Superior temporal gyrus (tissue), 1 donor: ENCODE results near the gene AVEN.

Experiments used
- DNase-seq: peaks from one replicate; pipeline ENCODE4 v3.0.0-alpha.2; 2016; ENCODE audit errors: extremely low spot score

AVEN gene

DNA sequence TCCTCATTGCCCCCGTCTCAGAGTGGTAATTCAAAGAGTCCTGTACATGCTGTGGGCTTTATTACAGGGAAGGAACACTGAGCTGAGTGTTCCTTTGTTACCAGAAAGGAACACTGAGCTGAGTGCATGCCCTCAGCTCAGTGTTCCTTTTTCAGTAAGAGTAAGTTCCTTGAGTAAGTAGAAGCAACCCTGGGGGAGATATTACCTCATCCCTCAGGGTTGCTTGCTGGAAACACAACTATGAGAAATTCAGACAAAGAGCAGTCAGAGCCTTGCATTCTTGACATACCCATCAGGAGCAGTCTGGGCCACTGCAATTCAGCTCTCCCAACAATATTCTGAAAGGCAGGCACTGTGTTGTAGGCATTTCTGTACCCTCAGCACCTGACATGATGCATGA is 53.7 kb downstream of the AVEN start:
- DNase-seq: no peak

GRCh38 chr15:33982516-33982915 is 56.5 kb downstream of the AVEN start:
- DNase-seq: no peak

- no peak for DNase-seq
Observed at GRCh38 chr15:33980159-33980558, 58.8 kb downstream of the AVEN start.

DNA sequence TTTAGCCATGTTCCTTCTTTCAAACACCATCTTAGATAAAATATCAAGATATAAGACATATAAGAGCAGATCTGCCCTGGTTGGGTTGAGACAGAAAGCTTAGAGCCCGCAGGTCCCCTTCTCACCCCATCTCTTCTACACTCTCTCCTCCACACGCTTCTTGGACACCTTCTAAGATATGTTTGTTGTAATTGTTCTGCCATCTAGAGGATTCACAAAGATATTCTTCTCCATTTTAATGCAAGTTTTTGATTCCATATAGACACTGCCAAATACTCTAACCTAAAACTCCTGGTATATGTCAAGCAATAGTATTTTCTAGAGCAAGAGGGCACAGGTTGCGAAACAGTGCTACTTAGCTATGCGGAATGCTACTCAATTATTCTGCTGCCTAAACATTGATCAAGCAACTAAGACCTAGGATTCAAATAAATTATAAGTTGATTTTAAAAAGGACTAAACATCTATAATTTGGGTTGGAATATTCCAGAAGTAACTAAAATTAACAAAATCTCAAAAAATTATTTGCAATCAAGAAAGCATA is 63.9 kb downstream of the AVEN start:
- peak; percentile 34 for DNase-seq

DNA sequence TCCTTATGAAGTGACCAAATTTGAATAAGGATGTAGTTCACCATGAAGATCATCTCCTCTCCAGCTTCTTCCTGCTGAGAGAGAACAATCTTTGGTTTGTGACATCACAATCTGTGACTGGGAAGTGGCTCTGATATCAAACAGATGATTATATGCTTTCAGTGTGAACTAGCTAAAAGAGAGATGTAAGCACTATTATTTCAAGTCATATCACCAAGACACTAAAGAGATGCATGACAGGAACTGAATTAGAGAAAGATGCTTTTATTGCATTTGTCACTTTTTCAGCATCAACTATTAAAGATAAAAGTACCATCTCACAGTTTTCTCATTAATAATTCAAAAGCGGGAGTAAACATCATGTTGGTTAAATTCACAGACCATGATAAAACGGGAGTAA is 67.2 kb downstream of the AVEN start:
- peak; percentile 19 for DNase-seq

- no peak for DNase-seq
Observed at GRCh38 chr15:33968821-33969220, 70.2 kb downstream of the AVEN start.

- DNase-seq: peak; percentile 34
Observed at GRCh38 chr15:33968224-33968623, 70.8 kb downstream of the AVEN start, which contains the start of gene CHRM5. Gene CHRM5, plus strand, starts transcription at chr15:33968497. Its CDS starts 94,221 bp downstream, at chr15:34062718.

- DNase-seq: no peak
Observed at GRCh38 chr15:33964665-33965040, 74.4 kb downstream of the AVEN start.

DNA sequence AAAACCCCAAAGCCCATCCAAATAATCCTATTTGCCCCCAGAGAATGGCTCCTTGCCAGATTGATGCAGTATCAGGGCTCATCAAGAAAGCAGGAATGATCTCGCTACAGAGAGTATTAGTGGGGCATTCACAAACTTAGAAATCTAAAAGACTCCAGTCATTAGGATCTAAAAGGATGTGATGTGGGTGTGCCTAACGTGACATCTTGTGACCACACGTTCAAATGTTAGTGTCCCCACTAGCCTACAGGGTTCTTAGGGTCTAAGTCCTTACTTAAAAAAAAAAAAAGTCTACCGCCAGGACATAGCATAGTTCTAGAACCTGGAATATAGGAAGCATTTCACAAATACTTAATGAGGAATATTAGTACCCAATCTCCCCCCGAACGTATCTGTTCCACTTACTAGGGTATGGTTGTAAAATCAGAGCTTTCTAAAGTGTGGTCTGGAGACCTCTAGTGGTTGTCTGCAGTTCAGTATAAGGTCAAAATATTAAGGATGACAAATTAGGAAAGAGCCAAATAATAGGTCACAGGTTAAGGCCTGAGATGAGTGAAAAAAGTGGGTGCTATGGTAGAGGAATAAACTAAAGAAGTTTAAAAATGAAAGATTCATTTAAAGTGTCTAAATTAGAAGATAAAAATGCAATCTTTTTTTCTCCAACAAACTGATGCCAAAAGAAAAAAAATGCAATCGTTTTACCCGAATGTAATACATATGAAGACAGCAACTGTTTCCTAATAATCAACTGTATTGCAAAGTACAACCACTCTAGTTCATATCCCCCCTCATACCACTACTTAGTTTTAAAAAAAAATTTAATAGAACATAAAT is 75.0 kb downstream of the AVEN start:
- peak; percentile 38 for DNase-seq

DNA sequence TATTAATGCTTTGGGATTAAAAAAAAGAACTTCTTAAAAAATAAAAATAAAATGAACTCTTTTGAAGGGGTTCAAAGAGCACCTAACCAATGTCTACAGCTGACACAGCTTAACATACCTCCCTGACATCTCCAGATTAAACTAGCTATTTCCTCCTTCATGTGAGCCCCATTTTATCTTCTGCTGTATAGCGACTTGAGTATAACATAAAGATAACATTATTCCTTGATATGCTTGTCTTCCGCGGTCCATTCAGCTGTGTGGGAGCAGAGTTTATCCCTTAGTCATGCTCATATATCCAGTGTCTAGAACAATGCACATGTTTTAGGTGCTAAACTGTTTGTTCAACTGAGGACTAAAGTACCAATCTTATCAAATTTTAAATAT is 78.5 kb downstream of the AVEN start:
- DNase-seq: no peak

DNA sequence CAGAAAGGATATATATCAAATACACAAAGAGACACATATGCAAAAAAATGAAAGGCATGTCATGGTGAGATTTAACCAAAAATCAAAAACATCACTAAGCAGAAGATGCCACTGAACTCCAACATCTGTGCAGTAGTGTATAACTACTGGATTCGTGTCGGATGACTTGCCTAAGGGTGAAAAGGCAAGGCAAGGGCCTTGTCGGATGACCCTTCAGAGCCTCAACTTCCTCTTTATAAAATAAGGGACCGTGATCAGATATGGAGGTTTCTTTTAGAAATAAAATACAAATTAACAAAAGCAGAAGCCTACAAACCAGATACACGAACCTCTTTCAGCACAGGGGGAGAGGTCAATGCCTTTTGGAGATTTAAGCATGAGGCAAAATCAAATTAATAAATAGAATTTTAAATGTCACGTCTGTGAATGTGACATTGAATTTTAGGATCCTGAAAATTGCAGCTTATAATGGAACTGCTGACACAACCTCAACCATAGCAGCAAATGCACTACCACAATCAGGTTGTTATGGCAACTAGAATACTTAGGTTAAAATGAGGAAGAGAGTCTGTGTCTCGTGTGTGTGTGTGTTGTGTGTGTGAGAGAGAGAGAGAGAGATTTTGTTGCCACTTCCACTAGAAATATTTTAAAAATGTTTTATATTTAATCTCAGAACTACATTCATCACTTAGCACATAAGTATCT is 79.0 kb downstream of the AVEN start:
- no peak for DNase-seq

GRCh38 chr15:33956397-33956796 is 82.6 kb downstream of the AVEN start:
- DNase-seq: no peak

DNA sequence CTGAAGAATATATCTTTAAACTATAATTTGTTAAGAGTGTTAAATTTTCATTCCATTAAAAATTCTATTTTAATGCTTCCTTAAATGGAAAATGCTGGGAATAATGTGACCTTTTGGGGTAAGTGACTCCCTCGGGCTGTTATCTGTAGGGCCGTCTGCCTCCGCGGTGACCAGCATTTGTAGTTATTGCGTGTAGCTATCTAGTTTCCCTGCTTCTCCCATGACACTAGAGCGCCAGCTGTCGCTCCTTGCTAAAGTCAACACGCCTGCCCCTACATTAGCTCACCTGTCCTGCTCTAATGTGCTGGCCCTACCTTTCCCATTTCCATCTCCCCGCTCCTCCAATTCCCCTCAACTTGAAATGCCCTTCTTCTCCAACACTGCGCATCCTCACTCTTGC is 83.1 kb downstream of the AVEN start:
- no peak for DNase-seq

GRCh38 chr15:33946152-33946551 is 92.9 kb downstream of the AVEN start:
- no peak for DNase-seq

DNA sequence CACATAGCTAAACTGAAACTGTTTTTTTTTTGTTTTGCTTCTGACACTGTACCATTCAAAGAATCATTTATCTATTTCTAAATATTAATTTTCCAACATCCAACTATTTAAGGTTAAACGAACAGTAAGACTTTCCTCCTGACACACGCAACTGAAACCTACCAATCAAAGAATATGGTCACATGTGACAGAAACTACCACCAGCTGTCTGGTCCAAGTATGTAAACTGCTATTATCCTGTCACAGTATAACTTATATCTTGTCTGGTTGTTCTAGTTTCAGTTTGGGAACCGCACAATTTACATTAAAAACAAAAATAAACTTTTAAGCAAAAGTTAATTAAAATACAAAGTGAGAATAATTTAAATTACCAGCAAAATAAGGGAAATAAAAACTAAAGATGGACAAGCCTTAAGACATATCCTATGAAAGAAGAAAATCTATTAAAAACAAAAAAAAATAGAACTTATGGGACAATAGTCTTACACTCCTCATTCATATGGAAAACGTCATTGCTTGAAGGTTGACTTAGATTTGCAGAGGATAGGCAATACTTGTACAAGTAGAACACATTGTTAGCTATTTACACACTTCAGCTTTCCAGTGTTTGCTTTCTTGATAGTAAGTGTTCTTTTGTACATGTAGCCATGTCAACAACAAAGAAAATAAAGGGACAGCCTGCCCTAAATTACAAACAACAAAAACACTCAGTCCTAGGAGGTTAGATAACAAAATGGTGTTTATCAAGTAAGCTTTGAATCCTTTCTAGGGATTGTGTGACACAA is 97.5 kb downstream of the AVEN start:
- no peak for DNase-seq

DNA sequence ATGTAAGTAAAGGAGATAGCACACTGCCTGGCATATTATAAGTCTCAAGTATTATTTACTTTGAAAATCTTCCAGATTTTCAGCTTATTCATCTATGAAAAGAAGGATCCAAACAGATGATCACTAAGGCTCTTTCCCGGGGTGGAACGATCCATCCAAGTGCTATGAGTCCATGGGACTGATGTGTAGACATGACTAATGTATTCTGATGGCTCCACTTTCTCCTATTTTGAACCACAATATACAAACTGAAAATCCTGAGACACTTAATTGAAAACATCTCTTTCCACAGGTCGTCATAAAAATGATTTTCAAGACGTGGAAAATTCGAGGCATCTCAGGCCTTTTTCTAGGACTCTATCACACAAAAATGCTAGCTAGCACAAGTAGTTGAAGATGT is 104.1 kb downstream of the AVEN start:
- DNase-seq: no peak

GRCh38 chr15:33934396-33934795 is 104.6 kb downstream of the AVEN start:
- no peak for DNase-seq

DNA sequence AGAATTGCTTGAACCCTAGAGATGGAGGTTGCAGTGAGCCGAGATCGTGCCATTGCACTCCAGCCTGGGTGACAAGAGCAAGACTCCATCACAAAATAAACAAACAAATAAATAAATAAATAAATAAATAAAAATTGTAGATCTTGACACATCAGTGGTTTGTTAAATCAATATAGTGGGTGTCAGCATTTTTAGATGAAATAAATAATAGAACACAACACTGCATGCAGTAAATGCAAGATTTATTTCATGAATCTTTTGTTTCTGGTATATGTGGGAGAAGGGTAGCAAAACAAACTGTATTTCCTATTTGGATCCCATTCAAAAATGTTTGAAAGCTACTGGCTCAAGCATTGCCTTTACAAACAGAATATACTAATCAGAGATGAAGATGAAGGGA is 106.3 kb downstream of the AVEN start:
- no peak for DNase-seq

- DNase-seq: no peak
Observed at GRCh38 chr15:33926260-33926659, 112.7 kb downstream of the AVEN start.

GRCh38 chr15:33923446-33923845 is 115.6 kb downstream of the AVEN start:
- DNase-seq: no peak

DNA sequence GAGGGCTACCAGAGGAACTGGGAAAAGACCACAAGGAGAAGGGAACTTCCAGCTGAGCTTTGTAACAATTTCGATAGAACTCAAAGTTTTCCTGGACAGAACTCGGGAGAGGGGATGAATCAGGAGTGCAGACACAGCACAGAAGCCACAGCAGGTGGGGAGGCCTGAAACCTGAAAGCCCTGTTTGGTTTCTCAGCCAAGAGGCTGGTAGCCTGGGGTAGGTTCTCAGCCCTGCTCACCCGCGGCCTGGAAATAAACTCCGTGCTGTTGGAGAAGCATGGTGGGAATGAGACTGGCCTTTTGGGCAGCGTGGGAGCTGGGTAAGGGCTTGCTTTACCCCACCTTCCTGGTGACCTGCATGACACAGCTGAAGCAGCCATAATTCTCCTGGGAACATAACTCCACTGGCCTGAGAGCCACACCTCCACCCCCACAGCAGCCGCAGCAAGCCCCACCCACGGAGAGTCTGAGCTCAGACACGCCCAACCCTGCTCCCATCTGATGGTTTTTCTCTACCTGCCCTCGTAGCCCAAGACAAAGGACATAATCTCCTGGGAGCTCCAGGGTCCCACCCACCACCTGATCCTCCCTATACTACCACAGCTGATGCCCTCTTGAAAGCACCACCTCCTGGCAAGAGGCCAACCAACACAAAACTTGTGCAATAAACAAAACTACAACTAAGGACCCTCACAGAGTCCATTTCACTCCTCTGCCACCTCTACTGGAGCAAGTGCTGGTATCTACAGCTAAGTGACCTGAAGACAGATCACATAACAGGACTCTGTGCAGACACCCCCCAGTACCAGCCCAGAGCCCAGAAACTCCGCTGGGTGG is 123.2 kb downstream of the AVEN start:
- no peak for DNase-seq
